Heart left ventricle (tissue), 13 donors: Measurements from ENCODE around the gene BBX.
"Not testable (repeated sequence)": the region's sequence is repeated elsewhere in the genome, so short reads cannot be mapped to it uniquely, and the experiment has no call there.

Experiments
- CTCF ChIP-seq, 12 donors: fragments of 200-600 bp; sonication (generic) in 4 of 12; IDR thresholded peaks; one replicate each; pipeline versions ENCODE4 v1.5.0 to v1.8.0; 2018 to 2022; ENCODE audit warnings: antibody characterized with exemption in 12 of 12, mild to moderate bottlenecking in 5 of 12
- POLR2A ChIP-seq, 2 donors: fragments of 450-650 bp; IDR thresholded peaks; one replicate each; pipeline ENCODE4 v1.6.1; 2017; ENCODE audit warnings: antibody characterized with exemption in 2 of 2, mild to moderate bottlenecking in 2 of 2, moderate library complexity in 2 of 2
- donor health status: ischemic (EF 13 %, LVEDD 7.1; RV severe dilation, severe dysfunction).
- donor health status: DM: no; HTN: yes; CAD: no.
- donor health status: DM: no; HTN: no; CAD: no.
- donor health status: ischemic (EF 25% LVEDD 6.9; RV normal size, moderate dysfunction).
- donor health status: ischemic (EF 25% LVEDD 5.7; RV mildly dilated, moderate dysfunction).
- donor health status: ischemic (EF 35%, LVEDD 5.7; RV mildly dilated, moderate dysfunction).
- donor health status: nonischemic (EF 11% LVEDD 7.7; RV severe dilation, severe dysfunction).
- donor health status: DM: yes; HTN: yes; CAD: no.
- donor health status: PGD.
- donor health status: ischemic (EF 29% LVEDD 5.4; RV normal size, mild dysfunction).
- donor health status: nonischemic (EF 23%, LVEDD 6.1; RV moderate dilation, normal function).

GRCh38 chr3:107571492-107571891 lies 48.7 kb downstream of the BBX start:
- not testable (repeated sequence) for TF ChIP-seq CTCF, POLR2A (IDR thresholded peaks at IDR 0.05)
